A549 (cell line): ENCODE results near the gene ARVCF. TPM values are rescaled to one million over a fixed set of nuclear protein-coding genes. Genes with fewer than 3 reads are reported as not detected.

ENCODE experiments used
- ATAC-seq, 2 experiments: fragments of 200-7000 bp in 1 of 2; fragments of >200 bp in 1 of 2; cut with Nextera tagmentation in 1 of 2; cut with Tn5 transposase in 1 of 2; 3 replicates each; pipeline versions ENCODE4 v1.8.0 to v1.9.1; 2018 to 2020; ENCODE audit warnings: mild to moderate bottlenecking in 1 of 2, moderate library complexity in 1 of 2
- CTCF ChIA-PET: fragments of 300-600 bp; sonication (Branson Sonifier 250); formaldehyde crosslinking; extraction: SDS; loops from one replicate; lab custom pipeline; 2021; ENCODE audit warnings: antibody characterized with exemption, inconsistent platforms; lab: Yijun Ruan, JAX
- POLR2A ChIA-PET: fragments of 350-600 bp; formaldehyde crosslinking; extraction: SDS; loops from one replicate; lab custom pipeline; 2021; ENCODE audit warnings: antibody characterized with exemption, inconsistent platforms; lab: Yijun Ruan, JAX
- DNase-seq, 2 experiments: peaks; one replicate each; pipeline versions ENCODE4 v3.0.0 to v3.0.0-alpha.2; 2011 to 2016; ENCODE audit warnings: low read depth in 1 of 2, low spot score in 1 of 2
- FAIRE-seq: peaks from 2 replicates; lab custom pipeline; 2011; peaks lifted over from hg19 to GRCh38; lab: Jason Lieb, UNC
- H3K27ac ChIP-seq, 2 experiments: fragments of >200 bp; sonication (Bioruptor Twin); formaldehyde crosslinking; 3 replicates each; pipeline ENCODE4 v1.5.1; 2016 to 2017
- H3K4me1 ChIP-seq: fragments of >200 bp; sonication (Bioruptor Twin); formaldehyde crosslinking; 3 replicates; pipeline ENCODE4 v1.6.1; 2016
- H3K4me2 ChIP-seq: fragments of >200 bp; sonication (Bioruptor Twin); formaldehyde crosslinking; 3 replicates; pipeline ENCODE4 v1.6.1; 2016
- H3K4me3 ChIP-seq: fragments of >200 bp; sonication (Bioruptor Twin); formaldehyde crosslinking; 3 replicates; pipeline ENCODE4 v1.5.1; 2016
- H3K9me3 ChIP-seq: fragments of >200 bp; sonication (Bioruptor Twin); formaldehyde crosslinking; 3 replicates; pipeline ENCODE4 v1.6.1; 2016
- BHLHE40 ChIP-seq: IDR thresholded peaks from 2 replicates; pipeline ENCODE4 v1.6.1; 2012; ENCODE audit warnings: low read depth, low read length, inconsistent platforms
- CBX2 ChIP-seq: fragments of 200-600 bp; sonication (generic); IDR thresholded peaks from 2 replicates; pipeline ENCODE4 v1.6.1; 2016; ENCODE audit warnings: low read depth, mild to moderate bottlenecking, borderline replicate concordance
- CBX8 ChIP-seq: fragments of 200-600 bp; sonication (generic); IDR thresholded peaks from 2 replicates; pipeline ENCODE4 v1.6.1; 2016
- CEBPB ChIP-seq, 2 experiments: fragments of >200 bp in 1 of 2; sonication (Bioruptor Twin) in 1 of 2; formaldehyde crosslinking in 1 of 2; IDR thresholded peaks; 2 replicates each; pipeline ENCODE4 v1.6.1; 2012 to 2016
- CHD4 ChIP-seq: fragments of 200-600 bp; sonication (generic); IDR thresholded peaks from 2 replicates; pipeline ENCODE4 v1.6.1; 2016; ENCODE audit warnings: antibody characterized with exemption, mild to moderate bottlenecking, borderline replicate concordance
- EHMT2 ChIP-seq: fragments of 200-600 bp; sonication (generic); IDR thresholded peaks from 2 replicates; pipeline ENCODE4 v1.6.1; 2016; ENCODE audit warnings: antibody characterized with exemption, low read depth, mild to moderate bottlenecking, moderate library complexity
- ELK1 ChIP-seq: fragments of 150-350 bp; IDR thresholded peaks from 2 replicates; pipeline ENCODE4 v1.6.1; 2014; ENCODE audit warnings: low read depth, mild to moderate bottlenecking, low read length
- FOSL2 ChIP-seq, 2 experiments: fragments of 450-650 bp in 1 of 2; fragments of >200 bp in 1 of 2; sonication (Bioruptor Twin) in 1 of 2; formaldehyde crosslinking; IDR thresholded peaks; 2 replicates each; pipeline versions ENCODE4 v1.5.0 to v1.6.1; 2016 to 2020; ENCODE audit warnings: mild to moderate bottlenecking in 1 of 2, moderate library complexity in 1 of 2
- GATA3 ChIP-seq: IDR thresholded peaks from 2 replicates; pipeline ENCODE4 v1.6.1; 2012; ENCODE audit warnings: borderline replicate concordance
- HDAC2 ChIP-seq: fragments of 200-600 bp; sonication (generic); IDR thresholded peaks from 2 replicates; pipeline ENCODE4 v1.6.1; 2016
- HMGXB4 ChIP-seq: fragments of 250-450 bp; sonication (Bioruptor Pico); IDR thresholded peaks from 2 replicates; pipeline ENCODE4 v1.5.0; 2021; ENCODE audit warnings: mild to moderate bottlenecking, moderate library complexity, borderline replicate concordance
- JUNB ChIP-seq: fragments of >200 bp; sonication (Bioruptor Twin); formaldehyde crosslinking; IDR thresholded peaks from 2 replicates; pipeline ENCODE4 v1.6.1; 2016
- KDM1A ChIP-seq: fragments of 200-600 bp; sonication (generic); IDR thresholded peaks from 2 replicates; pipeline ENCODE4 v1.6.1; 2016; ENCODE audit warnings: low read depth, mild to moderate bottlenecking
- MYC ChIP-seq: IDR thresholded peaks from 2 replicates; pipeline ENCODE4 v1.6.1; 2012; ENCODE audit warnings: mild to moderate bottlenecking, inconsistent platforms, low read length, improper control_type of control experiment, borderline replicate concordance
- PHF8 ChIP-seq: fragments of 200-600 bp; sonication (generic); IDR thresholded peaks from 2 replicates; pipeline ENCODE4 v1.6.1; 2016; ENCODE audit warnings: low read depth, mild to moderate bottlenecking, antibody characterized with exemption, moderate library complexity, borderline replicate concordance
- RAD21 ChIP-seq, 2 experiments: fragments of >200 bp in 1 of 2; sonication (Bioruptor Twin) in 1 of 2; formaldehyde crosslinking in 1 of 2; IDR thresholded peaks in 1 of 2; conservative IDR thresholded peaks in 1 of 2; 2 replicates in 1 of 2; 3 replicates in 1 of 2; pipeline ENCODE4 v1.6.1; 2012 to 2018; ENCODE audit warnings: inconsistent platforms in 1 of 2
- RARB ChIP-seq: fragments of 250-450 bp; sonication (Bioruptor Pico); IDR thresholded peaks from 2 replicates; pipeline ENCODE4 v1.8.0; 2021; ENCODE audit warnings: mild to moderate bottlenecking, moderate library complexity
- RCOR1 ChIP-seq: fragments of 150-350 bp; IDR thresholded peaks from 2 replicates; pipeline ENCODE4 v1.6.1; 2014; ENCODE audit warnings: antibody characterized with exemption, low read length, low read depth
- RNF2 ChIP-seq: fragments of 200-600 bp; sonication (generic); IDR thresholded peaks from 2 replicates; pipeline ENCODE4 v1.6.1; 2016; ENCODE audit warnings: low read depth, mild to moderate bottlenecking, antibody characterized with exemption, moderate library complexity, borderline replicate concordance
- SMC3 ChIP-seq: fragments of >200 bp; sonication (Bioruptor Twin); formaldehyde crosslinking; IDR thresholded peaks from 3 replicates; pipeline ENCODE4 v1.6.1; 2018; ENCODE audit warnings: inconsistent platforms
- SREBF2 ChIP-seq: fragments of 450-650 bp; IDR thresholded peaks from 2 replicates; pipeline ENCODE4 v1.6.1; 2014; ENCODE audit warnings: mild to moderate bottlenecking, moderate library complexity
- whole genome bisulfite sequencing: methylation state at CpG from one replicate; pipeline ENCODE4 v1.1.6; 2017; ENCODE audit errors: missing lambda C conversion rate; 5-methylcytosine and 5-hydroxymethylcytosine counted together
- polyA plus RNA-seq, 4 experiments: library from polyadenylated mRNA; depleted of rRNA in 3 of 4; stranded (reverse); fragments of >200 nt; fragmentation: RNase III in 1 of 4; extraction: RNeasy Plus Mini Kit Qiagen cat#74134 plus additional on column Dnase treatment in 1 of 4; gene quantifications; 2 replicates in 3 of 4; 3 replicates in 1 of 4; pipeline ENCODE4 v1.2.3, GENCODE V29; 2011 to 2017

The ARVCF gene
- polyA plus RNA-seq, 2 of the 4 experiments (the other 2 are of a cell fraction): 0.81 to 2.1 TPM

GRCh38 chr22:20025401-20026203 is 9.0 kb upstream of the ARVCF start:
- Histone ChIP-seq H3K4me3 (no peak overlapping the region), H3K4me2 (no peak overlapping the region), H3K9me3 (no peaks in the 10 kb centered on the region), H3K4me1 (peaks cover 7% of the 10 kb centered on the region), H3K27ac (no peak overlapping the region)
- WGBS: 100% methylated on average over 2 of the region's 13 CpGs
- TF ChIP-seq FOSL2 (IDR thresholded peaks at IDR 0.05) (no peak), FOSL2 (CRISPR knock-in tag; IDR thresholded peaks at IDR 0.05) (no peak), RCOR1 (no peak), MYC (no peak), KDM1A (no peak), SMC3 (no peak), RARB (CRISPR knock-in tag) (no peak), ELK1 (no peak), JUNB (no peak), GATA3 (no peak), BHLHE40 (no peak), HDAC2 (no peak), CEBPB (IDR thresholded peaks at IDR 0.05) (no peak)
- DNase-seq (no peak), ATAC-seq (no peak), FAIRE-seq (no peak)
- CTCF ChIA-PET: interaction anchor here (5.1 kb wide), 1 partner anchor 55 kb away, joined by 30 read pairs; no protein-coding TSS in a partner anchor
- POLR2A ChIA-PET: no interaction called here

GRCh38 chr22:20024650-20025397 is 8.2 kb upstream of the ARVCF start:
- FAIRE-seq: no peak
- ATAC-seq: no peak
- Histone ChIP-seq H3K4me2 (no peak overlapping the region), H3K9me3 (no peaks in the 10 kb centered on the region), H3K4me1 (peaks cover 12% of the 10 kb centered on the region), H3K27ac (no peak overlapping the region), H3K4me3 (no peak overlapping the region)
- WGBS: 96% methylated on average over 15 of the region's 15 CpGs
- ChIA-PET CTCF (interaction anchor here (5.1 kb wide), 1 partner anchor 54 kb away, joined by 30 read pairs; no protein-coding TSS in a partner anchor), POLR2A (no interaction called here)
- DNase-seq: no peak
- TF ChIP-seq RNF2: no peak
- TF ChIP-seq PHF8: no peak
- no peak for TF ChIP-seq CHD4
- no peak for TF ChIP-seq EHMT2
- no peak for TF ChIP-seq SREBF2
- no peak for TF ChIP-seq CBX2
- TF ChIP-seq CBX8: no peak
- TF ChIP-seq RAD21 (conservative IDR thresholded peaks at IDR 0.05 in 1 of 2, IDR thresholded peaks at IDR 0.05 in 1 of 2): no peak
- no peak for TF ChIP-seq HMGXB4 (CRISPR knock-in tag)
- TF ChIP-seq, all 56 proteins: peak for 0
